ENCODE results near the gene ZNF624. TPM values are rescaled to one million over a fixed set of nuclear protein-coding genes. Genes with fewer than 3 reads are reported as not detected.

ZNF624 gene
- total and polyA plus RNA-seq, 7 donors, result 0.15 to 2.5 (median 0.86) TPM

DNA sequence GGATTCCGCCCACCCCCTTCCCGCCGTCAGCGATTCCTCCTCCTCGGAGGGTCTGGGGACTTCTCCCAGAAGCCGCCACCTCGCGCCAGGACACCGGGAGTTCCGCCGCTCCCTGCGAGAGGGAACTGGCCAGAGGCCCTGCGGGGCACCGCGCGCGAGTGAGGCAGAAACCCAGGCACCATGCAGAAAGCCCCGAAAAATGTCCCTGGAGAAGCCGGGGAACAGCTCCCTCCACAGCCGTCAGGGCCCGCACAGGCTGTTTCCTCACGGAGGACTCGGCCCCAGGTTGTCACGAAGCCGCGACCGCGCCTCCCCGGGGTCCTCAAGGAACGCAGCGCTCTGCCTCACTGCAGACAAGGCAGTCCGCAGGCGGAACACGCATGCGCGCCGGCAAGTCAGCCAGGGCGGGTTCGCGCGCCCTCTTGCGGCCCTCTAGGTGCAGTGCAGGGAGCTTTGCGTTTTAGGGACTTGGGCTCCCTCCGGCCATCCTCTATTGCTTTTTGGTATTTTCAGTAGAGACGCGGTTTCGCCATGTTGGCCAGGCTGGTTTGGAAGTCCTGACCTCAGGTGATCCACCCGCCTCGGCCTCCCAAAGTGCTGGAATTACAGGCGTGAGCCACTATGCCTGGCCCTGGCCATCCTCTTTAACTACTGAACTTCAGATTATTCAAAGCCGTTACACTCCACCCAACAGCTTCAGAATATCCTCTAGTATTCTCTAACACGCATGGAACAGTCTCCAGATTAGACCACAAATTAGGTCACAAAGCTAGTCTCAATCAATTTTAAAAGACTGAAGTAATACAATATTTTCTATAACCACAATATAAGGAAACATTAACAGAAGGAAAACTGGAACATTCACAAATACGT, 64.3 kb downstream of the ZNF624 start:
- H3K36me3 ChIP-seq (ENCODE audit: insufficient read depth in 1 of 2, low read depth in 1 of 2), result no peaks in the 10 kb centered on the region
- H3K27me3 ChIP-seq (ENCODE audit: insufficient read depth in 3 of 3, low read length in 2 of 3), result peaks cover 0 to 15% (median 2%) of the 10 kb centered on the region in 3 donors
- H3K27ac ChIP-seq, result no peak overlapping the region
- ATAC-seq (peak; percentile 93 to 95 (median 94)), DNase-seq (peak; percentile 92 to 95)
- intact Hi-C loops (cut with DNase I), result loop anchor here in 1 of 2 donors (5.0 kb wide), 2 partner anchors 52 to 137 kb away; no protein-coding TSS in a partner anchor
- H3K4me3 ChIP-seq, result peak overlapping the region; percentile 75
- no peaks in the 10 kb centered on the region for H3K4me1 ChIP-seq
- TF ChIP-seq, protein P1, sequence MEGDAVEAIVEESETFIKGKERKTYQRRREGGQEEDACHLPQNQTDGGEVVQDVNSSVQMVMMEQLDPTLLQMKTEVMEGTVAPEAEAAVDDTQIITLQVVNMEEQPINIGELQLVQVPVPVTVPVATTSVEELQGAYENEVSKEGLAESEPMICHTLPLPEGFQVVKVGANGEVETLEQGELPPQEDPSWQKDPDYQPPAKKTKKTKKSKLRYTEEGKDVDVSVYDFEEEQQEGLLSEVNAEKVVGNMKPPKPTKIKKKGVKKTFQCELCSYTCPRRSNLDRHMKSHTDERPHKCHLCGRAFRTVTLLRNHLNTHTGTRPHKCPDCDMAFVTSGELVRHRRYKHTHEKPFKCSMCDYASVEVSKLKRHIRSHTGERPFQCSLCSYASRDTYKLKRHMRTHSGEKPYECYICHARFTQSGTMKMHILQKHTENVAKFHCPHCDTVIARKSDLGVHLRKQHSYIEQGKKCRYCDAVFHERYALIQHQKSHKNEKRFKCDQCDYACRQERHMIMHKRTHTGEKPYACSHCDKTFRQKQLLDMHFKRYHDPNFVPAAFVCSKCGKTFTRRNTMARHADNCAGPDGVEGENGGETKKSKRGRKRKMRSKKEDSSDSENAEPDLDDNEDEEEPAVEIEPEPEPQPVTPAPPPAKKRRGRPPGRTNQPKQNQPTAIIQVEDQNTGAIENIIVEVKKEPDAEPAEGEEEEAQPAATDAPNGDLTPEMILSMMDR (IDR thresholded peaks at IDR 0.05), result peak; percentile 99
- no peaks in the 10 kb centered on the region for H3K9me3 ChIP-seq
- 5 to 6% (median 5%) methylated on average over 47 to 53 of the region's 53 CpGs for WGBS, 3 donors

DNA sequence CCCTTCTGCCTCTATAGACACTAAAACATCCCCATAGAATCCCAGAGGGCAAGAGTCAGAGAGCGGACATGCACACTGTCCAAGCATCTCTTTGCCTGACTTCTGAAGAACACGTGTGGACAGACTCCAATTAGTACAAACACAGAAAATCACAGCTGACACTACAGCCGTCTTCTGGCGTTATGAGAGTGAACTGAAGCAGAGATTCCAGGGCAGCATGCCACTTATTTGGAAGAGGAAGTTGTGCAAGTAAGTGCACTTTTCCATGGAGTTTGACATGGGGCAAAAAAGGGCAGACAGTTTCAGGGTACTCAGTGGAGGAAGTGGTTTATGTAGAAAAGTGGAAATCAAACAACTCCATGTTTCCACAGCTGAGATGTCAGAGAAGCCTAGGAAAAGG, 67.9 kb downstream of the ZNF624 start:
- ATAC-seq (no peak), DNase-seq (no peak)
- Histone ChIP-seq H3K27ac (no peak overlapping the region), H3K4me1 (no peaks in the 10 kb centered on the region), H3K36me3 (ENCODE audit: insufficient read depth in 1 of 2, low read depth in 1 of 2) (no peaks in the 10 kb centered on the region), H3K27me3 (ENCODE audit: insufficient read depth in 3 of 3, low read length in 2 of 3) (peaks cover 0 to 29% (median 0%) of the 10 kb centered on the region in 3 donors), H3K9me3 (no peaks in the 10 kb centered on the region), H3K4me3 (no peak overlapping the region)
- TF ChIP-seq, protein P1 (IDR thresholded peaks at IDR 0.05), result no peak
- 22 to 45% (median 29%) methylated on average over 4 of the region's 4 CpGs for WGBS, 3 donors
- intact Hi-C loops (cut with DNase I), result loop anchor here in 1 of 2 donors (5.0 kb wide), 2 partner anchors 48 to 133 kb away; no protein-coding TSS in a partner anchor

DNA sequence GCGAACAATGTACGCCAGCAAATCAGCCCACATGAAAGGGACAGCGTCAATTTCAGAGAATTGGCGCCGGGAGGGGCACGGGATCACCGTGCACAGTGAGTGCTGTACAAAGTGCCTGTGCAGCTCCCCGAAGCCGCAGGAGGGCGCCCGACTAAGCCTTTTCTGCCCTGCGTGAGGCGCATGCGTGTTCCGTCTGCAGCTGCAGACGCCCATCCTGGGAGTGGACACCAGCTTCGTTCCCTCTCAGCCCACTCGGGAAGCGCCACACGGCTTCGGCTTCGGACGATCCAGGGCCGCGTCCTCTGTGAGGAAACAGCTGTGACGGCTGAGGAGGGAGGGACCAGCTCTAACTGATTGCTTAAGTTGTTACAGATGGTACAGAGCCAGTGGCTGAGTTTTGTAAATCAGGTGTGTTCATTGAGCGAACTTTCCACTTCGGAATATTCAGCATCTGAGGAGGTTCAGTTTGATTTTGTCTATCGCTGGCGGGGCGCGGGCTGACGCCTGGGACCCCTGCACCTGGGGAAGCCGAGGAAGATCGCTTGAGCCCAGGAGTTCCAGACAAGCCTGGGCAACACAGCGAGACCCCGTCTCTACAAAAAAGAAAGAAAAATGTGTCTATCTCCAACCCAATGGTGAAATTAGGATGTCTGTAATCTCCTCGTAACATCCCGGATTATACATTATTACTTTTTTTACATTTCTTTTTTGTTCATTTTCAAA, 69.2 kb downstream of the ZNF624 start:
- peak; percentile 83 to 97 (median 94) for ATAC-seq
- TF ChIP-seq, protein P1 (IDR thresholded peaks at IDR 0.05), result peak; percentile 79

DNA sequence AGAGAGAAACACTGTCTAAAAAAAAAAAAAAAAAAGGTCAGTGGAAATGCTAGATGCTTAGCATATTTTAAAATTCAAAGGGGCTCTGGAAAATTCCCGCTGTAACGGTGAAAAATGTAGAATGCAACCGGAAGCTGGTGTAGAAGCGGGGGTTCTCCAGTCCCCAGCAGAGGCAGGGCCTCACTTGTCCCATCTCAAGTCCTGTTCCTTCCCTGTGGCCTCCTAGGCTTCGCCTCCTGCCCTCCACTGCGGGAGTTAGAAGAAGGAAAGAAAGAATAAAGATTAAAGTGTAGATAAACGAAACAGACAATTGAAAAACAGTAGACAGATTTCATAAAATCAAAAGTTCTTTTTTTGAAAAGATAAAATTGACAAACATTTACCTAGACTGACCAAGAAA, 69.9 kb downstream of the ZNF624 start:
- TF ChIP-seq, protein P1 (IDR thresholded peaks at IDR 0.05), result no peak
- intact Hi-C loops (cut with DNase I), result no loop called here
- Histone ChIP-seq H3K27ac (no peak overlapping the region), H3K9me3 (no peaks in the 10 kb centered on the region), H3K4me3 (peak overlapping the region; percentile 56), H3K36me3 (ENCODE audit: insufficient read depth in 1 of 2, low read depth in 1 of 2) (no peaks in the 10 kb centered on the region), H3K27me3 (ENCODE audit: insufficient read depth in 3 of 3, low read length in 2 of 3) (peaks cover 0 to 39% (median 0%) of the 10 kb centered on the region in 3 donors), H3K4me1 (no peaks in the 10 kb centered on the region)
- ATAC-seq, result no peak
- no peak for DNase-seq
- WGBS, 3 donors, result 42 to 46% (median 44%) methylated on average over 7 of the region's 7 CpGs

More for the DNA sequence above, 69.2 kb downstream of the ZNF624 start:
- no peaks in the 10 kb centered on the region for H3K9me3 ChIP-seq
- peaks cover 0 to 39% (median 0%) of the 10 kb centered on the region in 3 donors for H3K27me3 ChIP-seq (ENCODE audit: insufficient read depth in 3 of 3, low read length in 2 of 3)
- intact Hi-C loops (cut with DNase I), result no loop called here
- peak; percentile 95 to 97 for DNase-seq
- no peak overlapping the region for H3K27ac ChIP-seq
- 11 to 13% (median 12%) methylated on average over 39 of the region's 39 CpGs for WGBS, 3 donors
- H3K4me1 ChIP-seq, result no peaks in the 10 kb centered on the region
- peak overlapping the region; percentile 56 for H3K4me3 ChIP-seq
- H3K36me3 ChIP-seq (ENCODE audit: insufficient read depth in 1 of 2, low read depth in 1 of 2), result no peaks in the 10 kb centered on the region
